ENCODE data around the gene CNPY1.
A peak's percentile ranks its signal among the peaks of the same experiment; 100 is the strongest.

The CNPY1 gene

DNA sequence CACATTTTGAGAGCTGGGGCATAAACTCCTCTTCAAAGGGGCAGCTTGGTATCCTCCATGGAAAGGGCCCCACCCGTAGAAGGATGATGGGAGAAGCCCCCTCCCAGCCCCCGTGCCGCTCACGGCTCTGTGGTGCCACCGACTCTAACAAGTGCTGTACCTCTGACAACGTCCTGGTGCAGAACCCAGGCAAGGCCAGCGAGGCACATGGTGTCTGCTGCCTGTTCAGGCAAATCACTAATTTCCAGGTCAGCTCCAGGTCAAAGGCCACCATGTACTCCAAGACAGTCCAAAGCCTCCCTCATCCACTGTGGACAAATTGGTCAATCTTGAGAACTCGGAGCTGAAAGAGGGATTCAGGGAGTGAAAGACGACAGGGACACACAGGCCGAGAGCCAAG, 11.4 kb upstream of the CNPY1 start:
- no peak for DNase-seq

GRCh38 chr7:155556763-155557162, 10.4 kb upstream of the CNPY1 start:
- DNase-seq: no peak

DNA sequence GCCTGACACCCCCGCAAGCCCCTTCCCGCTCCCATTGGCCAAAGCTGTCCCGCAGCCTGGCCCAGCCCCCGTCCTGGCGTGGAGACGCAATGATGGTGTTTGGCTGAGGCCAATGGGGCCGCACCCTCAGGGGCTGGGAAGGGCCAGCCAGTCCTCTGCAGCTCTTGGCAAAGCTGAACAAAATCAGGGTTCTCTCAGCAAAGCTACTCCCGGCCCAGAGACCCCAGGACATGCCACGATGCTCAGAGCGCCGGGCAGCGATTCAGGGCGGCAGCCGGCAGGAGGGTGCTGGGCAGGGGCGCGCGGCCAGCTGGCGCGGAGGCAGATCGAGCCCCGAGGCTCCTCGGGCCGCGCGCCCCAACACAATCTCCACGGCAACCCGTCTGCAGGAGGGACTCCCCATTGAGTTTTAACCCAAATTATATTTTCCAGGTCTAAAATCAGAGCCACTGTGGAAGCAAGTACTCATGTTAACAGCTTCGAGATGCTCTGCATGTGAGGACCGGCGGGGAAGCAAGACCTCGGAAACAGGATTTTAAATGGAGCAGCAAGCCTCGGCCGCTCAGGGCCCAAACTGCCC, 8.8 kb upstream of the CNPY1 start:
- no peak for DNase-seq

GRCh38 chr7:155553871-155554270, 7.5 kb upstream of the CNPY1 start:
- DNase-seq: no peak

DNA sequence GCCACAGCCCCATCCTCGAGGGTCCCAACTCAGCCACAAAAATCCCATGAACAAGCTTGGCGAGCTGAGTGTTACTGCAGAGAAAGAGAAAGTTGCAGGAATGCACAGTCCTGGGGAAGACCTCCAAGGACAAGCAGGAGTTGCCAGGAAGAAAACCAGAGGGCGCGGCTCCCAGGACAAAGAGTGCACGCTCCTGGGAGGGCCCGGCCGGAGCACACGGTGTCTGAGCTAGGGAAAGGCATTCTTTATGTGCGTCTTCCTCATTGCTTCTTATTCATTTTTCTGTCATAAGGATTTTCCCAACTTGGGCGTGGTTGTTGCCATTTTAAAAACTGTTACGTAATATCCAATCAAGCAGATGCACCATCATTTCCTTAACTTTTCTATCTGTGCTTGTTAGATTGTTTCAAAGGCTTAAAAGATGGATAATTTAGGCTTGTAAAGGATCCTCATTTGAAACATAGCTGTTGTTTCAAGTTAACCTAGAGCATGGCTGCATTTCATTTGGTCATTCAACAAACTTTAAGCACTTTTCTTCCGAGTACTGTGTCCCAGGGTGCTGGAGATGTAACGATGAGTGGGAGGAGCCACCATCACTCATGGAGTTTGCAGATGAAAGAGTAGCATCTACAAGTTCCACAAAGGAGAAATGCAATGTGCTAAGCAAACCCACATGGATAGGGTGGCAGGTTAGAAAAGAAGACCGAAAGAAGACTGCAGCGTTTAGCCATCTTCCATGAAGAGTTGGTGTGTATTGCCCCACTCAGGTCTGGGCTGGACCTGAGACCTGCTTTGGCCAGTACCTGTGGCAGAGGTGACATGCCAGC, 5.6 kb upstream of the CNPY1 start:
- DNase-seq: no peak

GRCh38 chr7:155550916-155551315, 4.6 kb upstream of the CNPY1 start:
- no peak for DNase-seq

- DNase-seq: no peak
Observed at GRCh38 chr7:155549226-155549625, 2.9 kb upstream of the CNPY1 start.

DNA sequence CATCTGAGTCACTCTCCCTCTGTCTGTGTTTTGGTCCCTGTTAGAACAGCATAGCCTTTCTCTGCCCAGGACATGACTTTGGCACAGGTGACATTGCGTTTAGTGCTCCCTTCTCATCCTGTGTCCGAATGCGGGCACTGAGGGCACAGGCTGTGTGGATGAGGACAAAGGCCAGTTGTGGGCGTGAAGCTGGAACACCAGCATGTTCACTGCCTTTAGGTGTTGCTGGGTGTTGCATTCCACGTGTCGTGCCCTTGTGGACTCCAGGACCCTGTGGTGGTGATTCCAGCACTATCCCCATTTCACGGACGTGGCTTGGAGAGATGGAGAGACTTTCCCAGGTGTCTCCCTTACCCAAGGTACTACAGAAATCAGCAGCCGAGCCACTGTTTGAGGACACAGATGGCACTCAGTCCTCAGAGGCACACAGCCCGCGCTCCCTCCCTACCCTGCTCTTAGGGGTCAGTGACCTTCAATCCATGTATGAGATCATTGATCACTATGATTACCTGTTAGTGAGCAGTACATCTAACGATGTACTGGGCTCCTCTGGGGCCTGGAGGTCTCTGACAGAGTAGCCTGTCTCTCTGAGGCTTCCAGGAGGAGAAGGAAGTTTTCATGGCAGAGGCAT, 917 bp upstream of the CNPY1 start:
- DNase-seq: no peak

GRCh38 chr7:155545348-155545747, 1.0 kb downstream of the CNPY1 start:
- no peak for DNase-seq

- DNase-seq: no peak
Observed at GRCh38 chr7:155544485-155544884, 1.9 kb downstream of the CNPY1 start.

DNA sequence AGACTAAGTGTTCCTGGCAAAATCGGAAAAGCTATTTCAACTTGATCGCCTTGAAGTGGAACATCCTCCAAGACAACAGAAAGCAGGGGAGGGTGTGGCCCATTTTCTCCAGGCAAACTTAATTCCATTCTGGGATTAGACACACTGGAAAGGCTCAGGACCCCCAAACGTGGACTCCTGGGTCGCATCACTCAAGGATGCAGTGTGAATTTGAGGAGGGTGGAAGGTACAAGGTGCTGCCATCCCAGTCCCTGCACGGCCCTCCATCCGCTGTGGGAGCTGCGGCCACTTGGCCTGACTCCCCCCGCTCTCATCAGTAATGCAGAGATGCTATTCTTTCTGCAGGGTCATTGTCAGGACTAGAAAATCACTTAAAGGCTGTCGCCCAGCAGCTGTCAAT, 2.4 kb downstream of the CNPY1 start:
- DNase-seq: no peak

DNA sequence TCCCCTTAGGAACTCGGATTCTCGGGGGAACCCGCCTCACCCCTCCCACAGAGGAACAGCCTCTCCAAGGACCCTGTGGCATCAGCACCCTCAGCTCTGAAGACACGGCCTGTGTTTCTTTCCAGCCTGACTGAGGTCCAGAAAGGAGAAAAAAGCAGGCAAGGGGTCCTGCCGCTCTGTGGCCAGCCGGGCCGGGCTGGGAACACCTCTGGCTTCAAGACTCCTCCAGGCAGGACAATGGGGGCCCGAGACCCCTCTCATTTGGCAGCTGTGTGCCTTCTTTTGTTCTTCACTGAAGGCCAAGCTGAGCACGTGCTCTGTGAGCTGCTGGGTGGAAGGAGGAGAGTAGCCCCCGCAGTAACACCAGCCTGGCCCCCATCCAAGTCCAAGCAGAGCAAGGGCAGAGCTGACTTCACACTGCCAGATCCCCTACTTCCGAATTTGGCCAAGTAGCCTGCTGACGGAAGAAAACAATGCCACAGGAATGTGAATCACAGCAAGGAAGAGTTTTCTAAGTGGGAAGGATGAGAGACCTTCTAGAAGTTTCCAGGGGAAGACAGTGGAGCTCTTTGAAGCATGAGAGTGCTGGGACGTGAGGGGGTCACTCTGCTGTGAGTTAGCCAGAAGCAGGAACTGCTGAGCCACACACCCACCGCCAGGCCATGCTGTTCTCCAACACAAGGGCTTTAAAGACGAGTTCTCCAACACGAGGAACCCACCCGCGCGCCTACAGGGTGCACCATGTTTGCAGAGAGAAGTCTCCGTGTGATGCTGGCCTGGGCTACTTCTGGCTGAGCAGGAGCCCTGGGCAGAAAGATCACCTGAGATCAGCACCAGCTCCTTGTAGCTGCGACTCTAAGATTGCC, 3.1 kb downstream of the CNPY1 start:
- DNase-seq: no peak

GRCh38 chr7:155541986-155542675, 4.2 kb downstream of the CNPY1 start:
- DNase-seq: no peak

GRCh38 chr7:155540553-155540952, 5.8 kb downstream of the CNPY1 start:
- DNase-seq: no peak

DNA sequence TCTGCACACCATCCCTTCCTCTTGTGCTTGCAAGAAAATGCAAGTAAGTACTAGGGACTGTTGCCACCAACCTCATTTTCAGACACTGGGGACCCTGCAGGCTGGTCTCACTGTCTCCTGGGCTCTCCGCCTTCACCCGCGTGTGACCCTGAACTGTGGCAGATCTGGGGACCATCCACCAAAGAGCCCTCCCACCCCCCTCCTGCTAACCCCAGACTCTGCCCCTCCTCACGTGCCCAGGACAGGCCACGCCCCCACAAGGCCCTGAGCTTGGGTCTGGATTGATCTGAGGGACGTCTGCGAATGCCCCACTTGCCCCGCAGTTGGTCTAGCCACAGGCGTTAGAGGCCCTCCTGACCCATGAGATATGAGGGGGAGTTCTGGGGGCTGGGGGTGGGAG, 8.1 kb downstream of the CNPY1 start:
- DNase-seq: no peak

GRCh38 chr7:155536451-155536850, 9.9 kb downstream of the CNPY1 start:
- no peak for DNase-seq

GRCh38 chr7:155534691-155535090, 11.7 kb downstream of the CNPY1 start:
- no peak for DNase-seq

DNA sequence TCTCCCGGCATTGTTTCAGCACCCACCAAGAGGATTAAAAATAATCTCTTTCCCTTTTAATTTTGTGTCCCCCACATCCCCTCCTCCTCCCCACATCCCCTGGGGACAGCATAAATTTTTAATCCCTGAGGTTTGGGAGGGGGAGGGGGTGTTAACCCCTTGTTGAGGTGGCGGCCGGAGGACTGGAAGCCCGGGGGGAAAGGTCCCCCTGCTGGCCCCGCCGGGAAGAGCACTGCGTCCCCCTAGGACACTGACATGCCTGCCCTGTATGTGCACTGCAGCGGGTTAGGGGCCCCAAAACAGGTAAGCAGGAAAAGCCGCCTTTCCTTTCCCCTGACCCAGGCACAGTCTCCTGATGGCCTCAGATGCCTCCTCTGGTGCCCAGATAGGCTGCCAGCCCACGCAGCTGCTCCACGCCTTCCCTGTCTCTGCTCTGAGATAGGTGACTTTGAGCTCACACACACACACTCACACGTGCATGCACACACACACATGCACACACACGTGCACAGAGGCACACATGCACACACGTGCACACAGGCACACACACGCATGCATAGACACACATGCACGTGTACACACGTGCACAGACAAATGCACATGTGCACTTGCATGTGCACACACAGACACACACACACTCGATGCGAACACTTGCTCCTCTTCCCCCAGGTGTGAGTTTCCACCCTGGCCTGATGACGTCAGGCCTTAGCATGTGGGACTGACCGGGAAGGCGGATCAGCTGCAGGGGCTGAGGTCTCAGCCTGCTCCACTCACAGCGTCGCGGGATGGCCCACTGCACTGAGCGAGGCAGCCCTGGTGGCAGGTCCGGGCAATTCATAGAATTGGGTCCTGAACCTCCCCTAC, 12.3 kb downstream of the CNPY1 start:
- DNase-seq: no peak

DNA sequence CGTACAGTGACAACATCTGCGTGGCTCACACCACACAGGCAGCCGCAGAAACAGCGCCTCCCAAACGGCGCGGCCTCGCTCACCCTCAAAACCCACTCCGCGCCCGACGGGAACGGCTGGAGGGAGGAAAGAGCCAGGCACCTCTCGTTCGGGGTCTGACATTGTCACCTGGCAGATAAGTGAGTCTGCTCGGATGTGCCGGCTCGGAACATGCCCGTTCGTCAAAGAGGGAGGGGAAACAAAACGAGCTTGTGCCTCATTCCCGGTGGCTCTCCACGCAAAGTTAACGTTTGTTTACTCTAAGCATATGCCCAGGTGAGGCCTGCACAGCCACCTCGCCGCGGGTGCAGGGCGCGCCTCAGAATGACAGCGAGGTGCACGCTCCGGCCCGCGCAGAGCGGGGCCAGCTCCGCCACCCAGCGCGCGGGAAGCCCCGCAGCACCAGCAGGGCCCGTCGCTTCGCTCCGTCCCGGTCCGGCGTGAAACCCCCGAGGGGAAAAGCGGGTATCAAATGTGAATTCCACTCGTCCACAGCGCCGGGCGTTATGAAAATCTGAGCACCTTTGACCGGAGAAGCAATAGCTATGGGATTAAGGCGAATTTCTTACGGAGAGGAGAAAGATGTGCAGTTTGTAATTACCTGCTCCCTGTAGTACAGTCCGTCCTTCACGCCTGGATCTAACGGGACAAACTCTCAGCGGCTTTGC, 13.1 kb downstream of the CNPY1 start:
- DNase-seq: no peak

DNA sequence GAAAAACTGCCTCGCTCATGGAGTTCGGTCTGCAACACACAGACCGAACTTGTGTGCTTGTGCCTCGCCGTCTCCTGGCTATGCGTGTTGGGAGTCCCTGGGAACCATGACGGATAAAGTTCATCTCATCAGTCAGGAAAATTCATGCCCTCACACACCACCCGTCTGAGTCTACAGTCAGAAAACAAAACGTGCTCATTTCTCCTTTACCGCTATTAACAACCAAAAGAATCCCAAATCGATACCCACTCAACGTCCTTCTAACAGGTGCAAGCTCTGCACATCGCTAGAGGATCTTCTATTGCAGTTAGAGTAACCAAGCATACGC, 13.6 kb downstream of the CNPY1 start:
- DNase-seq: no peak

DNA sequence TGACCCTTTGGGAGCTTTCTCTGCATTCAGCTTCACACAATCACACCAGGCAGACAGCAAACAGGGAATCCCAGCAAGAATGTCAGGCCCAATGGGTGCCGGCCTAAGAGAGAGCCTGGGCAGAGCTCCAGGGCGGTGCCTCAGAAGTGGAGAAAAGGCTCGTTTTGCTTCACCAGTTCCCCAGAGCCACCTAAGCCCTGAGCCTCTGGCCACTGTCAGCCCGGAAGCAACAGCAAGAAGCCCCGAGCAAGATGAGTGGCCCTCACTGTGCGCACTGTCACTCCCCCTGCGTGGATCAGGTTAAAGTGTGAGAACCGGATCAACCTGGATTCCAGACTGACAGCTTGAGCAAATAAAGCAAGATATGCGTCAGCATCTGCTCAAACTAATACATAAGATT, 14.7 kb downstream of the CNPY1 start:
- DNase-seq: peak; percentile 29
